Mucosa of descending colon (tissue), 3 donors: ENCODE results near the gene SORCS2. TPM values are rescaled to one million over a fixed set of nuclear protein-coding genes. Genes with fewer than 3 reads are reported as not detected.

ENCODE experiments used
- ATAC-seq: fragments of 200-7000 bp; cut with Tn5 transposase; one replicate; pipeline ENCODE4 v1.9.1; 2020; ENCODE audit warnings: mild to moderate bottlenecking, moderate library complexity
- DNase-seq, 3 donors: peaks; one replicate each; pipeline ENCODE4 v3.0.0-alpha.2; 2020
- H3K36me3 ChIP-seq: fragments of 200-600 bp; one replicate; pipeline ENCODE4 v1.8.0; 2021; ENCODE audit warnings: low read depth, mild to moderate bottlenecking
- H3K4me1 ChIP-seq: fragments of 200-600 bp; one replicate; pipeline ENCODE4 v1.8.0; 2021; ENCODE audit warnings: low read depth, mild to moderate bottlenecking
- H3K4me3 ChIP-seq: fragments of 200-600 bp; one replicate; pipeline ENCODE4 v1.8.0; 2021; ENCODE audit warnings: mild to moderate bottlenecking
- H3K9me3 ChIP-seq: fragments of 200-600 bp; one replicate; pipeline ENCODE4 v1.8.0; 2021; ENCODE audit warnings: mild to moderate bottlenecking
- intact Hi-C, 2 donors: fragments of 100-400 bp; cut with DNase I in 1 of 2; cut with micrococcal nuclease in 1 of 2; formaldehyde crosslinking; loops; one replicate each; pipeline versions ENCODE4 v1.11.0 to v1.11.1; 2022; cut with DNase I, micrococcal nuclease
- total RNA-seq, 3 donors: library from RNA; stranded (reverse); fragmentation: NEBNext Ultra II Directional in 2 of 3; extraction: Animal tissue kit (Norgen Biotek cat#: 25700) in 2 of 3; gene quantifications; one replicate each; pipeline versions ENCODE4 v1.2.1 to v1.2.4, GENCODE V29; 2021 to 2023
- TF ChIP-seq, protein P1 (sequence below): fragments of 200-600 bp; IDR thresholded peaks from one replicate; pipeline ENCODE4 v1.8.0; 2022; ENCODE audit warnings: antibody characterized with exemption, mild to moderate bottlenecking
- donor health status: DM: no; HTN: no; CAD: no; lungs with moderate emphysema.
- donor health status: DM: no; HTN: no; CAD: no.
- donor health status: DM: no; HTN: yes; CAD: no.

Gene SORCS2
- total RNA-seq, 3 donors from 2014 or later, result 0.20 to 3.1 (median 1.5) TPM

GRCh38 chr4:7512946-7513345 is 320.6 kb downstream of the SORCS2 start:
- Histone ChIP-seq H3K9me3 (no peaks in the 10 kb centered on the region), H3K4me3 (no peak overlapping the region), H3K36me3 (no peaks in the 10 kb centered on the region), H3K4me1 (no peaks in the 10 kb centered on the region)
- intact Hi-C loops, result no loop called here
- no peak for DNase-seq
- ATAC-seq, result no peak
- TF ChIP-seq, protein P1, sequence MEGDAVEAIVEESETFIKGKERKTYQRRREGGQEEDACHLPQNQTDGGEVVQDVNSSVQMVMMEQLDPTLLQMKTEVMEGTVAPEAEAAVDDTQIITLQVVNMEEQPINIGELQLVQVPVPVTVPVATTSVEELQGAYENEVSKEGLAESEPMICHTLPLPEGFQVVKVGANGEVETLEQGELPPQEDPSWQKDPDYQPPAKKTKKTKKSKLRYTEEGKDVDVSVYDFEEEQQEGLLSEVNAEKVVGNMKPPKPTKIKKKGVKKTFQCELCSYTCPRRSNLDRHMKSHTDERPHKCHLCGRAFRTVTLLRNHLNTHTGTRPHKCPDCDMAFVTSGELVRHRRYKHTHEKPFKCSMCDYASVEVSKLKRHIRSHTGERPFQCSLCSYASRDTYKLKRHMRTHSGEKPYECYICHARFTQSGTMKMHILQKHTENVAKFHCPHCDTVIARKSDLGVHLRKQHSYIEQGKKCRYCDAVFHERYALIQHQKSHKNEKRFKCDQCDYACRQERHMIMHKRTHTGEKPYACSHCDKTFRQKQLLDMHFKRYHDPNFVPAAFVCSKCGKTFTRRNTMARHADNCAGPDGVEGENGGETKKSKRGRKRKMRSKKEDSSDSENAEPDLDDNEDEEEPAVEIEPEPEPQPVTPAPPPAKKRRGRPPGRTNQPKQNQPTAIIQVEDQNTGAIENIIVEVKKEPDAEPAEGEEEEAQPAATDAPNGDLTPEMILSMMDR, result no peak

DNA sequence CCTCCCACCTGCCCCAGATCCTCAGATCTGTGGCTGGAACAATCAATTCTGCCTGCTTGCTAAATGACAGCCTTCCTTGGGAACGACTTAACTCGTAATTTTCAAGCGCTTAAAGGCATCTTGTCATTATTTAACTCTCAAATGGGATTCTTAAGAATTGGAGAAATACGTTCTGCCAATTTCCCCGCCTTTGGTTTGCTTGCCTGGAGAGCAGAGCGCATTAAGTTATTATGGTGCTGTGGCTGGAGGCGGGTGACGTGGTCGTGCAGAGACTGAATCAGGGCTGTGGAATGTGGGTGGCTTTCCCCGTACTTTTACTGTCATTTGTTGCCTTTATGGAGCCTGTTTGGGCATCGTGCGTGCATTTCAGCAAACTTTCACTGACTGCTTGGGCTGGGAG is 321.3 kb downstream of the SORCS2 start:
- TF ChIP-seq, protein P1, result no peak
- no peak overlapping the region for H3K4me3 ChIP-seq
- ATAC-seq (no peak), DNase-seq (no peak)
- H3K4me1 ChIP-seq, result no peaks in the 10 kb centered on the region
- no peaks in the 10 kb centered on the region for H3K9me3 ChIP-seq
- H3K36me3 ChIP-seq, result no peaks in the 10 kb centered on the region
- intact Hi-C loops, result no loop called here

DNA sequence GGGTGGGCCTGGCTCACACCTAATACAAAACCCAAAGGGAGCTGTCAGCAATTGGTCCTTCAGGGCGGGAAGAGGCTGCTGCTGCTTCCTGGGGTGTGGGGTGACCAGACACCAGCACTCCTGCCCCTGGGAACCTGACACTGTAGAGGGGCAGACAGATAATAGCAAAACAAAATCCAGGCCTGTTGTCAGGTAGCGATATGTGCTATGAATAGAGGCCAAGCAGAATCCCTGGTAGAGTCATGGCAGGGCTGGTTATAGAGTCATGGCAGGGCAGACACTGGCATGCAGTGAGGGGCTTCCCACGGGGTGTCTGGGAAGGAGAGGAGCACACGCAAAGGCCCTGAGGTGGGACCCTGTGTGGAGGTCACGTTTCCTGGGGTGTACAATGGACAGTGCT is 321.9 kb downstream of the SORCS2 start:
- Histone ChIP-seq H3K36me3 (no peaks in the 10 kb centered on the region), H3K9me3 (no peaks in the 10 kb centered on the region), H3K4me3 (no peak overlapping the region), H3K4me1 (no peaks in the 10 kb centered on the region)
- ATAC-seq (no peak), DNase-seq (no peak)
- TF ChIP-seq, protein P1, result no peak
- intact Hi-C loops, result no loop called here

DNA sequence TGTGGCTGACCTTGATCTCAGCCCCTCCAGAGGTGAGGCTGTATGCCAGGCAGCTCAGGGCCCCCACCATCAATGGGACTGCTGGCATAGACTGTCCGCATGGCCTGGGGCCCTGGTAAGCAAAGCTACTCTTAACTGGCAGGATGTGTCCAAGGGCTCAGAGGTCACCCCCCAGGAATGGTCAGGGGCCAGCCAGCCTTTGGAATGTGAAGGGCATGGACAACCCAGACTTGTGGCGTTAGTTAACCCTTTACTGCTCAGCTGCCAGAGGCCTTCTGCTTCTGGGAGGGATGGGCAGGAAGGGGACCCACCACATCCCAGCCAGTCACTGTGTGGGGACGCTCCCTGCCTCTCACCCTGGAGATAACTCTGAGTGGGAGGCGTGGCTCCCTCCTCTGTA is 322.5 kb downstream of the SORCS2 start:
- TF ChIP-seq, protein P1, result no peak
- ATAC-seq, result no peak
- intact Hi-C loops, result no loop called here

GRCh38 chr4:7515390-7515902 is 323.1 kb downstream of the SORCS2 start:
- TF ChIP-seq, protein P1, result no peak
- no peak for ATAC-seq
- H3K9me3 ChIP-seq, result no peaks in the 10 kb centered on the region
- no peak overlapping the region for H3K4me3 ChIP-seq
- H3K36me3 ChIP-seq, result no peaks in the 10 kb centered on the region
- no peak for DNase-seq
- H3K4me1 ChIP-seq, result no peaks in the 10 kb centered on the region
- intact Hi-C loops, result no loop called here

More for the DNA sequence above, 322.5 kb downstream of the SORCS2 start:
- no peak for DNase-seq
- Histone ChIP-seq H3K4me3 (no peak overlapping the region), H3K9me3 (no peaks in the 10 kb centered on the region), H3K4me1 (no peaks in the 10 kb centered on the region), H3K36me3 (no peaks in the 10 kb centered on the region)
